ENCODE results near the gene COG2. TPM values are rescaled to one million over a fixed set of nuclear protein-coding genes. Genes with fewer than 3 reads are reported as not detected.

Gene COG2
- total RNA-seq, 6 donors from 2014 or later, result 23.5 to 37.7 (median 28.7) TPM

DNA sequence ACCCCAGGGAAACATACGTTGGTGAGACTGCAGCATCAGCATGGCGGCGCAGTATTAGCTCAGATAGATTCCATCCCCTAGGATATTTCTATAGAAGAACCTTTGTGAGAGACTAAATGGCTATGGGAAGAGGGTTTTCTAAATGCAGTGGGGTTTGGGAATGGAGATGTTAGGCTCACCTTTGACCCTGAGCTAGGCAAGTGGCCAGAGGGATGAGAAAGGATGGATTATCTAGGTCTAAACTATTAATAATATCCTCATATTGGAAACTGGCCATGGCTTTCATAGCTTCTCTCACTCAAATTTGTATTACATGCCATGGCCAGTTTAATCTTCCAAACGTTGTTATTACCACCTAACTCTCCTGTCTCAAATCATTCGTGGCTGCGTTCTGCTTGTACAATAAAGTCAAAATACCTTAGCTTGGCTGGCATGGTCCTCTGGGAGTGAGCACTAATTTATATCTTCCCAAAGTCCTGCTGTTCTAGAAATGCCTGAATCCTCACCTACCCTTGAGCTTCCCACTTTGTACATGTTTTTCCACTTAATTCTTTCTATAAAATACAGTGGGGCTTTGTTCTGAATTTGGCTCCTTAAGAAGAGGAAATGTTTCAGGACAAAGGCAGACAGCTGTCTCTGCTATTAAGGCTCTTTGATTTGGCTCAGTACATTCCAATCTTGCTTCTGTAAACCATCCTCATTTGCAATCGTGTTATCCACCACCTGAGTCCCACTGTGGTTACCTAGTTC is 31.0 kb upstream of the COG2 start:
- no peak for TF ChIP-seq POLR2AphosphoS5 (IDR thresholded peaks at IDR 0.05)
- Histone ChIP-seq H3K4me1 (no peaks in the 10 kb centered on the region), H3K36me3 (no peaks in the 10 kb centered on the region), H3K9me3 (no peaks in the 10 kb centered on the region), H3K27me3 (no peaks in the 10 kb centered on the region), H3K4me3 (no peak overlapping the region), H3K27ac (no peak overlapping the region)
- no peak for DNase-seq
- ATAC-seq (ENCODE audit: low FRiP score in 2 of 2), result no peak
- 75% methylated on average over 7 of the region's 7 CpGs for WGBS, 2 donors

DNA sequence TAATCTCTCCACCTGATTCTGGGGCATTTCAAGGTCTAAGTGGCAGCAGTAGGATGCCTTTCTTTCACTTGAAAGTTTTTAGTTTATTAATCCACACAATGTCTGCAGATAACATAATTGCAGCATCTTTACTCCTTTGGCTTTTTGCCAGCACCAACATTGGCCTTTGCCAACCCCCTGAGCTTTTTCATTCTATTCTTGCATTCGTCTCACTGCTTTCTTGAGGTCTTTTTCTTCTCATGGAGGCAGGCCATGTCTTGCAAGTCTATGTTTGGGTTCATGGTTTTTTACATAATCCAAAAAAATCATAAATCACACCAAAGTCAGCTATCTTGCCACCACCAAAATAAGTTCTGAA is 30.4 kb upstream of the COG2 start:
- no peak for TF ChIP-seq POLR2AphosphoS5 (IDR thresholded peaks at IDR 0.05)
- TF ChIP-seq, protein P1, sequence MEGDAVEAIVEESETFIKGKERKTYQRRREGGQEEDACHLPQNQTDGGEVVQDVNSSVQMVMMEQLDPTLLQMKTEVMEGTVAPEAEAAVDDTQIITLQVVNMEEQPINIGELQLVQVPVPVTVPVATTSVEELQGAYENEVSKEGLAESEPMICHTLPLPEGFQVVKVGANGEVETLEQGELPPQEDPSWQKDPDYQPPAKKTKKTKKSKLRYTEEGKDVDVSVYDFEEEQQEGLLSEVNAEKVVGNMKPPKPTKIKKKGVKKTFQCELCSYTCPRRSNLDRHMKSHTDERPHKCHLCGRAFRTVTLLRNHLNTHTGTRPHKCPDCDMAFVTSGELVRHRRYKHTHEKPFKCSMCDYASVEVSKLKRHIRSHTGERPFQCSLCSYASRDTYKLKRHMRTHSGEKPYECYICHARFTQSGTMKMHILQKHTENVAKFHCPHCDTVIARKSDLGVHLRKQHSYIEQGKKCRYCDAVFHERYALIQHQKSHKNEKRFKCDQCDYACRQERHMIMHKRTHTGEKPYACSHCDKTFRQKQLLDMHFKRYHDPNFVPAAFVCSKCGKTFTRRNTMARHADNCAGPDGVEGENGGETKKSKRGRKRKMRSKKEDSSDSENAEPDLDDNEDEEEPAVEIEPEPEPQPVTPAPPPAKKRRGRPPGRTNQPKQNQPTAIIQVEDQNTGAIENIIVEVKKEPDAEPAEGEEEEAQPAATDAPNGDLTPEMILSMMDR (IDR thresholded peaks at IDR 0.05), result no peak
- TF ChIP-seq EP300 (IDR thresholded peaks at IDR 0.05), result no peak
- H3K4me1 ChIP-seq, result no peaks in the 10 kb centered on the region
- DNase-seq (no peak), ATAC-seq (ENCODE audit: low FRiP score in 2 of 2) (no peak)
- no peak overlapping the region for H3K4me3 ChIP-seq
- whole genome bisulfite sequencing, 2 donors, result 18 to 43% methylated on average over 1 of the region's 1 CpG
- H3K27ac ChIP-seq, result no peak overlapping the region
- no peaks in the 10 kb centered on the region for H3K36me3 ChIP-seq
- no peaks in the 10 kb centered on the region for H3K9me3 ChIP-seq
- H3K27me3 ChIP-seq, result no peaks in the 10 kb centered on the region

DNA sequence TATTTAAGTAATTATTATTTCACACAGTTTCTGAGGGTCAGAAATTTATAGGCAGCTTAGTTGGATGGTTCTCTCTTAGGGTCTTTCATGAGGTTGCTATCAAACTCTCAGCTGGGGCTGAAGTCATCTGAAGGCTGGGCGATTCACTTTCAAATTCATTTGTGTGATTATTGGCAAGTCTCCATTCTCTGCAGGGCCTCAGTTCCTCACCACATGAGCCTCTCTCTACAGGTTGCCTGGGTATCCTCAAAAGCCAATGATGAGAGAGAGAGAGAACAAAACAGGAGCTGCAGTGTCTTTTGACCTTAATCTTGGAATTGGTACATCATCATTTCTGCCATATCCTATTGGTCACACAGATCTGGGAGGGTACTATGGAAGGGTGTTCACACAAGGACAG is 29.6 kb upstream of the COG2 start:
- no peak overlapping the region for H3K4me3 ChIP-seq
- DNase-seq (no peak), ATAC-seq (ENCODE audit: low FRiP score in 2 of 2) (no peak)
- no peaks in the 10 kb centered on the region for H3K4me1 ChIP-seq
- TF ChIP-seq, protein P1 (IDR thresholded peaks at IDR 0.05), result no peak
- no peak for TF ChIP-seq POLR2AphosphoS5 (IDR thresholded peaks at IDR 0.05)
- TF ChIP-seq EP300 (IDR thresholded peaks at IDR 0.05), result no peak
- TF ChIP-seq POLR2A (IDR thresholded peaks at IDR 0.05), result no peak
- no peaks in the 10 kb centered on the region for H3K36me3 ChIP-seq
- WGBS, 2 donors, result 92 to 93% methylated on average over 1 of the region's 1 CpG
- H3K27ac ChIP-seq, result no peak overlapping the region
- H3K9me3 ChIP-seq, result no peaks in the 10 kb centered on the region
- no peaks in the 10 kb centered on the region for H3K27me3 ChIP-seq

DNA sequence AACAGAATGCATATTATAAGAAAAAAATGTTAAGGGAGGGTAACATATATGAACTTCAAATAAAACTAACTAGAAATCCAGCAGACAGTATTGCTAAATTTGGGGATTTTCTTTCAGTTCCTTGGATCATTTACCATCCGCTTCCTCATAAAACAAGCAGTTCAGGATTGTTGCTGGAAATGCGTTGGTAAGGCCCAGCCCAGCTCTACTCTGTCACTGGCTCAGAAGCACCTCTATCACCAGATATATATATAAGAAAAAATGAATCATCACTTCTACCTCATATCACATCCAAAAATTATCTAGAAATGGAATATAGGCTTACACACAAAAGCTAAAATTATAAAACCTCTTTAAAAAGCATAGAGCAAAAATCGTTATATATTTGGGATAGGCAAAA is 28.2 kb upstream of the COG2 start:
- H3K4me1 ChIP-seq, result no peaks in the 10 kb centered on the region
- H3K36me3 ChIP-seq, result no peaks in the 10 kb centered on the region
- H3K27ac ChIP-seq, result no peak overlapping the region
- TF ChIP-seq EP300 (IDR thresholded peaks at IDR 0.05) (no peak), POLR2A (IDR thresholded peaks at IDR 0.05) (no peak), POLR2AphosphoS5 (IDR thresholded peaks at IDR 0.05) (no peak)
- TF ChIP-seq, protein P1 (IDR thresholded peaks at IDR 0.05), result no peak
- H3K27me3 ChIP-seq, result no peaks in the 10 kb centered on the region
- 84 to 90% methylated on average over 3 of the region's 3 CpGs for WGBS, 2 donors
- no peaks in the 10 kb centered on the region for H3K9me3 ChIP-seq
- DNase-seq, result no peak
- no peak for ATAC-seq (ENCODE audit: low FRiP score in 2 of 2)
- no peak overlapping the region for H3K4me3 ChIP-seq

DNA sequence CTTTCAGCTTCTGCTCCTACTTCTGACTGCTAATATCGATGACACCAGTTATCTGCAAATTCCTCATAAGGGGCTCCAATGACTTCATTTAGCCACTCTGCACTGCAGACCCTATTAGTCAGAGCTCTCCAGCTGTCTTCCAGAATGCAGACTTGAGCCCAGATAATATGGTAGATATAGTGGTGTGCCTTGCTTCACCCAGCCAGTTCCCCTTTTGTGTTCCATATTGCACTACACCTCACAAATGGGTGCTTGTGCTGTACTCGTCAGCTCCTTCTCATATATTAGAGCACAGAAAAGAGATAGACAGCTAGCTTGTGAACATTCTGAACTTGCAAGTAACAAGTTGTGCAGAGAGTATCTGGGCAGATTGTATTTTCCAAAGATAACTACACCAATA is 23.7 kb upstream of the COG2 start:
- 87 to 88% methylated on average over 2 of the region's 2 CpGs for WGBS, 2 donors
- DNase-seq, result no peak

More for the DNA sequence above, 23.7 kb upstream of the COG2 start:
- no peak overlapping the region for H3K4me3 ChIP-seq
- no peak for ATAC-seq (ENCODE audit: low FRiP score in 2 of 2)
- no peak overlapping the region for H3K27ac ChIP-seq
- H3K4me1 ChIP-seq, result no peaks in the 10 kb centered on the region
- TF ChIP-seq POLR2A (IDR thresholded peaks at IDR 0.05), result no peak
- no peak for TF ChIP-seq EP300 (IDR thresholded peaks at IDR 0.05)
- TF ChIP-seq, protein P1 (IDR thresholded peaks at IDR 0.05), result no peak
- no peak for TF ChIP-seq POLR2AphosphoS5 (IDR thresholded peaks at IDR 0.05)
- H3K36me3 ChIP-seq, result no peaks in the 10 kb centered on the region
- no peaks in the 10 kb centered on the region for H3K9me3 ChIP-seq
- H3K27me3 ChIP-seq, result no peaks in the 10 kb centered on the region
